Measurements from ENCODE around the gene FAM180A.

FAM180A gene

GRCh38 chr7:135771961-135772638 is 23.5 kb upstream of the FAM180A start:
- DNase-seq (ENCODE audit: low read depth in 2 of 2): no peak

GRCh38 chr7:135771051-135771450 is 22.4 kb upstream of the FAM180A start:
- DNase-seq (ENCODE audit: low read depth in 2 of 2): no peak

GRCh38 chr7:135770139-135770710 is 21.6 kb upstream of the FAM180A start:
- DNase-seq (ENCODE audit: low read depth in 2 of 2): no peak

GRCh38 chr7:135769005-135769802 is 20.6 kb upstream of the FAM180A start:
- no peak for DNase-seq (ENCODE audit: low read depth in 2 of 2)

GRCh38 chr7:135768467-135768866 is 19.9 kb upstream of the FAM180A start:
- no peak for DNase-seq (ENCODE audit: low read depth in 2 of 2)

GRCh38 chr7:135768064-135768463 is 19.5 kb upstream of the FAM180A start:
- DNase-seq (ENCODE audit: low read depth in 2 of 2): no peak

DNA sequence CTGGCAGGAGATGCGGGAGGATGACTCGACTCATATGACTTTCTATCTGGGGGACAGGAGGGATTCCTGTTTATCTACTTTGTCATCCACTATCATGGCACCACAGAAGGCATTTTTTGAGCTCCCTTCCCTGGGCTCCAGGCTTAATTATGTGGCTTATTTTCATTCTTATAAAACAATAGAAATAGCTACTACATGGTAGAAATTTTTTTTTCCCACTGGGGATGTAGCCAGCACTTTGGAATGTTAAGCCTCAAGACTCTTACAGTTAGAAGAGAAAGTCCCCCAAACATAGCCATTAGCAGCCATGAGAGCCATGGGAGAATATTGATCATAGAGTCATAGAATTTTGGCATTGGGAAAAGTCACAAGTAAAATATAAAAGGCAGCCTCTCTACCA is 14.6 kb upstream of the FAM180A start:
- DNase-seq (ENCODE audit: low read depth in 2 of 2): no peak

DNA sequence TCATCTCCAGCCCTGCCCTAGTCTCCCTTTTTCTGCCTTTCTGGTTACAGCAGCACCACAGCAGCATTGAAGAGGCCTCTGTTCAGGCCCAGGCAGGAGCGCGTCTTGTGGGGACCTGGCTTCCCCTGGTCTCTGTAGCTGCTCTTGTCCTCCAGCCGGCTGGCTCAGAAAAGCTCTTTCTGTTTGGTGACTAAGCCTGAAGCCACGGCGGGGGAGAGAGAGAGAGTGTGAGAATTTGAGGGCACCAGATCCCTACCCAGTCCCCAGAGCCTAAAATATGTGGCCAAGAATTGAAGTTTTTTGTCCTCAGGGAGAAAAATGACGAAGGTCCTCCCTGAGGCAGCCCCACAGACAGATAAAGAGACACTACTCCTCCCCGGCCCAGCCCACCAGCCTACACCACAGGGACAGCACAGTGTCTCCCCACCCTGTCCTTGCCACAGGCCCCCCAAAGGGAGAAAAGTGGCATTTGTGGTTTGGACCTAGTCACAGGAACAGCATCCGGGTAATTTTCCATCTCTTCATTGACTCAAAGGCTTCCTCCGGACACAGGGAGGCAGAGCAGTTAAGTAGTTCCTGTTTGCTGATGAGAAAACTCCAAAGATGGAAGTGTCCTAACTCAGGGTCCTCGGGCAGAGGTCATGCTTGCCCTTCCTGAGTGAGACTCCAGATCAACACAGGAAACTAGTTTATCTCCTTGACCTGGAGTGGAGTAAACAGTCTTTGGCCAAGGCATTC is 13.3 kb upstream of the FAM180A start:
- DNase-seq (ENCODE audit: low read depth in 2 of 2): no peak

- DNase-seq (ENCODE audit: low read depth in 2 of 2): no peak
Observed at GRCh38 chr7:135759532-135759931, 10.9 kb upstream of the FAM180A start.

- DNase-seq (ENCODE audit: low read depth in 2 of 2): no peak
Observed at GRCh38 chr7:135758531-135758932, 9.9 kb upstream of the FAM180A start.

GRCh38 chr7:135757719-135758411 is 9.3 kb upstream of the FAM180A start:
- DNase-seq (ENCODE audit: low read depth in 2 of 2): no peak

GRCh38 chr7:135756191-135756590 is 7.6 kb upstream of the FAM180A start:
- no peak for DNase-seq (ENCODE audit: low read depth in 2 of 2)

- no peak for DNase-seq (ENCODE audit: low read depth in 2 of 2)
Observed at GRCh38 chr7:135755351-135755753, 6.7 kb upstream of the FAM180A start.

GRCh38 chr7:135753616-135754413 is 5.2 kb upstream of the FAM180A start:
- no peak for DNase-seq (ENCODE audit: low read depth in 2 of 2)

GRCh38 chr7:135747366-135747765 is 1.2 kb downstream of the FAM180A start:
- no peak for DNase-seq (ENCODE audit: low read depth in 2 of 2)

GRCh38 chr7:135745703-135746312 is 2.8 kb downstream of the FAM180A start:
- no peak for DNase-seq (ENCODE audit: low read depth in 2 of 2)

GRCh38 chr7:135744938-135745702 is 3.5 kb downstream of the FAM180A start:
- no peak for DNase-seq (ENCODE audit: low read depth in 2 of 2)

GRCh38 chr7:135743907-135744731 is 4.5 kb downstream of the FAM180A start:
- DNase-seq (ENCODE audit: low read depth in 2 of 2): no peak

DNA sequence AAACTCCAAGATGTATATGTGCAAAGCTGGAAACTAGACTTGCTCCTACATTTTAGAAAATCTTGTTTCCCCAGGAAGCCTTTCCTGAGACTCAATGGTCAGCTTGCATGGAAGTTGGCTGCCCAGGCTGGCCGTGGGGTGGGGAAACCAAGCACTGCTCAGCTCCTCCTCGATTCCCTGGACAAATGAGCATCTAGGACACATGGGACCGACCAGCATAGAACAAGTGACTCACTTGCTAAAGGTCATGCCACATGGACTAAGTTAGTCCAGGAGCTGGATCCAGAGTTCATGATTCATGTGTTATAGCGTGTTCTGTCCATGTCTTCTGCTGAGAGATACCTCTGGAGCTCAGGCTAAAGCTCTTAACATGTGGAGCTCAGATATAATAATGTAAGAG is 6.2 kb downstream of the FAM180A start:
- DNase-seq (ENCODE audit: low read depth in 2 of 2): no peak
